ENCODE measurements around the gene SAMD7. TPM values are rescaled to one million over a fixed set of nuclear protein-coding genes. Genes with fewer than 3 reads are reported as not detected.

SAMD7 gene
- total RNA-seq, 1 experiment from 2014 or later = not detected

DNA sequence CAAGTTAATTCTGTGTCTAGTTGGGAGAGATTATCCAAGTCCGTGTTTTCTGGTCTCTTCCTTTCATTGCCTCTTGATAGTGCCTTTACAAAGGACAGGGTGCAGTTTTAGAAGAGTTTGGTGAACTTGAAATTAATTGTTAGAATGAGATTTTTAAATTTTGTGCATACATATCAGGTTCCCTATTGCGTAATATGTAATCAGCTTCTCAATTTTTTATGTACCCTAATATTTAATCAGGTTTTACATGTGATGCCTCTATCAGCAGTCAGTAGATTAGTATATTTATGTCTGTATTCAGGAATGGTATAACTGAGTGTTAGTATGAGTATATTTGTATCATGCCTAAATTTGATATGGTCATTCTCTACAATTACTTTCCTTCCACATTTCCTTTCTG lies 60.1 kb downstream of the SAMD7 start:
- no TSS peak for BruUV-seq (replicated peaks)

GRCh38 chr3:169980055-169980454 lies 68.7 kb downstream of the SAMD7 start:
- ChIA-PET POLR2A (ENCODE audit: low non-redundant PET) (interaction anchor here (0.6 kb wide), 1 partner anchor 88 kb away, joined by 3 read pairs; no protein-coding TSS in a partner anchor), CTCF (no interaction called here)
- Histone ChIP-seq H3K36me3 (ENCODE audit: insufficient read depth, low read length, poor library complexity, severe bottlenecking) (peaks cover 91% of the 10 kb centered on the region), H3K4me1 (ENCODE audit: insufficient read depth, low read length, poor library complexity, severe bottlenecking) (no peaks in the 10 kb centered on the region), H3K27me3 (replicated peaks; ENCODE audit: insufficient read depth, low read depth, low read length, poor library complexity) (no peaks in the 10 kb centered on the region), H3K27ac (ENCODE audit: low read depth, low read length, poor library complexity, severe bottlenecking) (no peak overlapping the region), H3K4me3 (ENCODE audit: low read depth, low read length, poor library complexity, severe bottlenecking) (no peak overlapping the region), H3K9me3 (ENCODE audit: low read depth, low read length, poor library complexity, severe bottlenecking) (no peaks in the 10 kb centered on the region)
- no peak for TF ChIP-seq EZH2 (IDR thresholded peaks at IDR 0.05; ENCODE audit: borderline replicate concordance, low read depth, low read length, poor library complexity, severe bottlenecking)
- TF ChIP-seq CTCF (conservative IDR thresholded peaks at IDR 0.05; ENCODE audit: low read depth, low read length) = no peak
- no TSS peak for BruUV-seq (replicated peaks)
- intact Hi-C loops (cut with micrococcal nuclease; ENCODE audit: unreplicated experiment) = no loop called here
- DNase-seq (ENCODE audit: low spot score) = no peak

More for the DNA sequence above, 60.1 kb downstream of the SAMD7 start:
- DNase-seq (ENCODE audit: low spot score) = no peak
- Histone ChIP-seq H3K4me3 (ENCODE audit: low read depth, low read length, poor library complexity, severe bottlenecking) (no peak overlapping the region), H3K9me3 (ENCODE audit: low read depth, low read length, poor library complexity, severe bottlenecking) (no peaks in the 10 kb centered on the region), H3K4me1 (ENCODE audit: insufficient read depth, low read length, poor library complexity, severe bottlenecking) (peaks cover 11% of the 10 kb centered on the region), H3K36me3 (ENCODE audit: insufficient read depth, low read length, poor library complexity, severe bottlenecking) (peaks cover 10% of the 10 kb centered on the region), H3K27ac (ENCODE audit: low read depth, low read length, poor library complexity, severe bottlenecking) (no peak overlapping the region), H3K27me3 (replicated peaks; ENCODE audit: insufficient read depth, low read depth, low read length, poor library complexity) (no peaks in the 10 kb centered on the region)
- ChIA-PET CTCF (interaction anchor here (0.6 kb wide), 1 partner anchor 10 kb away, joined by 3 read pairs; no protein-coding TSS in a partner anchor), POLR2A (ENCODE audit: low non-redundant PET) (no interaction called here)
- TF ChIP-seq CTCF (conservative IDR thresholded peaks at IDR 0.05; ENCODE audit: low read depth, low read length) = no peak
- intact Hi-C loops (cut with micrococcal nuclease; ENCODE audit: unreplicated experiment) = no loop called here

GRCh38 chr3:169984292-169984691 lies 72.9 kb downstream of the SAMD7 start:
- TF ChIP-seq CTCF (conservative IDR thresholded peaks at IDR 0.05; ENCODE audit: low read depth, low read length) = no peak
- no peak for TF ChIP-seq EZH2 (IDR thresholded peaks at IDR 0.05; ENCODE audit: borderline replicate concordance, low read depth, low read length, poor library complexity, severe bottlenecking)

More at GRCh38 chr3:169984292-169984691, 72.9 kb downstream of the SAMD7 start:
- intact Hi-C loops (cut with micrococcal nuclease; ENCODE audit: unreplicated experiment) = no loop called here
- Histone ChIP-seq H3K9me3 (ENCODE audit: low read depth, low read length, poor library complexity, severe bottlenecking) (no peaks in the 10 kb centered on the region), H3K27ac (ENCODE audit: low read depth, low read length, poor library complexity, severe bottlenecking) (no peak overlapping the region), H3K27me3 (replicated peaks; ENCODE audit: insufficient read depth, low read depth, low read length, poor library complexity) (no peaks in the 10 kb centered on the region), H3K36me3 (ENCODE audit: insufficient read depth, low read length, poor library complexity, severe bottlenecking) (peaks cover 93% of the 10 kb centered on the region), H3K4me1 (ENCODE audit: insufficient read depth, low read length, poor library complexity, severe bottlenecking) (no peaks in the 10 kb centered on the region), H3K4me3 (ENCODE audit: low read depth, low read length, poor library complexity, severe bottlenecking) (no peak overlapping the region)
- ChIA-PET POLR2A (ENCODE audit: low non-redundant PET) (no interaction called here), CTCF (no interaction called here)
- no TSS peak for BruUV-seq (replicated peaks)
- DNase-seq (ENCODE audit: low spot score) = no peak

Other genes starting within 250 kb of the SAMD7 start
- gene MECOM, start 247.9 kb upstream of the SAMD7 start, total RNA-seq (2021) = not detected in 2 replicates
- gene TERC, start 146.5 kb upstream of the SAMD7 start, total RNA-seq (2021) = 5.8 and 16.7 TPM in 2 replicates
- 1.3 and 2.3 TPM in 2 replicates for gene ACTRT3, start 142.0 kb upstream of the SAMD7 start, total RNA-seq (2021)
- 15.3 and 20.5 TPM in 2 replicates for gene MYNN, start 138.2 kb upstream of the SAMD7 start, total RNA-seq (2021)
- 0.15 and 0.17 TPM in 2 replicates for gene LRRIQ4, start 98.7 kb upstream of the SAMD7 start, total RNA-seq (2021)
- 9.4 and 9.7 TPM in 2 replicates for gene LRRC34, start 98.7 kb upstream of the SAMD7 start, total RNA-seq (2021)
- not detected in 2 replicates for gene LRRC31, start 41.6 kb upstream of the SAMD7 start, total RNA-seq (2021)
- gene SEC62, start 55.2 kb downstream of the SAMD7 start, total RNA-seq (2021) = 80.9 and 83.9 TPM in 2 replicates
- gene GPR160, start 126.4 kb downstream of the SAMD7 start, total RNA-seq (2021) = 6.7 and 11.2 TPM in 2 replicates

Data from A673 (cell line).